ENCODE results near the gene ANKS3. TPM values are rescaled to one million over a fixed set of nuclear protein-coding genes. Genes with fewer than 3 reads are reported as not detected.

Gene ANKS3
- polyA plus RNA-seq, 1 of the 3 experiments (the other 2 are of a cell fraction): 42.2 TPM

GRCh38 chr16:4685776-4686496 lies 48.1 kb downstream of the ANKS3 start (continued):
- TF ChIP-seq USF1 (IDR thresholded peaks at IDR 0.05; ENCODE audit: borderline replicate concordance, low read depth): no peak
- TF ChIP-seq SMC3 (IDR thresholded peaks at IDR 0.05; ENCODE audit: low read depth, low read length): no peak
- TF ChIP-seq JUND (IDR thresholded peaks at IDR 0.05): no peak
- no peak for TF ChIP-seq RCOR1 (IDR thresholded peaks at IDR 0.05; ENCODE audit: low read length)
- TF ChIP-seq MAX (IDR thresholded peaks at IDR 0.05; ENCODE audit: low read depth): no peak
- TF ChIP-seq TAF1 (IDR thresholded peaks at IDR 0.05; ENCODE audit: borderline replicate concordance, low read depth, low read length): no peak
- TF ChIP-seq NFIC (IDR thresholded peaks at IDR 0.05; ENCODE audit: borderline replicate concordance): no peak

- no peaks in the 10 kb centered on the region for H3K9me3 ChIP-seq
- ChIA-PET CTCF (no interaction called here), POLR2A (interaction anchor here (0.7 kb wide), 1 partner anchor 304 kb away, joined by 3 read pairs; no protein-coding TSS in a partner anchor)
- no peak overlapping the region for H3K9ac ChIP-seq
- H3K4me1 ChIP-seq (ENCODE audit: control insufficient read depth in 1 of 2, insufficient read depth in 2 of 2, low read depth in 1 of 2, low read length in 1 of 2): no peaks in the 10 kb centered on the region
- H3K79me2 ChIP-seq (ENCODE audit: insufficient read depth): no peaks in the 10 kb centered on the region
- no peaks in the 10 kb centered on the region for H3K27me3 ChIP-seq (ENCODE audit: insufficient read depth)
- no peak overlapping the region for H3K4me3 ChIP-seq (ENCODE audit: low read depth in 2 of 2, low read length in 1 of 2)
- peaks cover 0 to 55% of the 10 kb centered on the region in 2 experiments for H3K36me3 ChIP-seq (replicated peaks in 1 of 2; ENCODE audit: control insufficient read depth in 1 of 2, insufficient read depth in 2 of 2, low read length in 1 of 2)
- H3F3A ChIP-seq (replicated peaks; ENCODE audit: insufficient read depth): no peaks in the 10 kb centered on the region
- no peaks in the 10 kb centered on the region for H3K9me2 ChIP-seq
- H2AFZ ChIP-seq (ENCODE audit: low read depth): no peak overlapping the region
- WGBS (ENCODE audit: low lambda C conversion rate): 100% methylated on average over 1 of the region's 13 CpGs
- no peak for DNase-seq
- no peak overlapping the region for H3K27ac ChIP-seq (ENCODE audit: low read depth in 2 of 2, low read length in 1 of 2)
- no peaks in the 10 kb centered on the region for H4K20me1 ChIP-seq (ENCODE audit: insufficient read depth)
- no peak for TF ChIP-seq CHD2 (IDR thresholded peaks at IDR 0.05; ENCODE audit: low read length, partially characterized antibody)
- H3K4me2 ChIP-seq: no peak overlapping the region
Measured at GRCh38 chr16:4685292-4685691, 48.8 kb downstream of the ANKS3 start.

GRCh38 chr16:4684763-4685162 lies 49.3 kb downstream of the ANKS3 start:
- POLR2A ChIA-PET: interaction anchor here (0.7 kb wide), 1 partner anchor 305 kb away, joined by 3 read pairs; no protein-coding TSS in a partner anchor
- no peaks in the 10 kb centered on the region for H3K79me2 ChIP-seq (ENCODE audit: insufficient read depth)
- WGBS (ENCODE audit: low lambda C conversion rate): 92% methylated on average over 13 of the region's 13 CpGs
- H3K9me2 ChIP-seq: no peaks in the 10 kb centered on the region
- peaks cover 0 to 60% of the 10 kb centered on the region in 2 experiments for H3K36me3 ChIP-seq (replicated peaks in 1 of 2; ENCODE audit: control insufficient read depth in 1 of 2, insufficient read depth in 2 of 2, low read length in 1 of 2)
- no peak for DNase-seq
- no peaks in the 10 kb centered on the region for H3K4me1 ChIP-seq (ENCODE audit: control insufficient read depth in 1 of 2, insufficient read depth in 2 of 2, low read depth in 1 of 2, low read length in 1 of 2)
- no peak for TF ChIP-seq TCF12 (IDR thresholded peaks at IDR 0.05)
- TF ChIP-seq SIN3A (IDR thresholded peaks at IDR 0.05; ENCODE audit: borderline replicate concordance, low read depth, low read length): no peak
- no peak for TF ChIP-seq CTCF (IDR thresholded peaks at IDR 0.05)
- TF ChIP-seq RAD21 (IDR thresholded peaks at IDR 0.05; ENCODE audit: low read length): no peak
- no peak for TF ChIP-seq RXRA (IDR thresholded peaks at IDR 0.05; ENCODE audit: borderline replicate concordance, low read depth)
- no peak for TF ChIP-seq CHD2 (IDR thresholded peaks at IDR 0.05; ENCODE audit: low read length, partially characterized antibody)
- no peak for TF ChIP-seq PBX3 (IDR thresholded peaks at IDR 0.05)
- TF ChIP-seq NFIC (IDR thresholded peaks at IDR 0.05; ENCODE audit: borderline replicate concordance): no peak
- no peak overlapping the region for H3K4me3 ChIP-seq (ENCODE audit: low read depth in 2 of 2, low read length in 1 of 2)
- H3K27ac ChIP-seq (ENCODE audit: low read depth in 2 of 2, low read length in 1 of 2): no peak overlapping the region
- no peak overlapping the region for H3K9ac ChIP-seq
- no peaks in the 10 kb centered on the region for H3F3A ChIP-seq (replicated peaks; ENCODE audit: insufficient read depth)
- no peaks in the 10 kb centered on the region for H3K9me3 ChIP-seq
- CTCF ChIA-PET: no interaction called here
- no peak overlapping the region for H3K4me2 ChIP-seq
- no peaks in the 10 kb centered on the region for H4K20me1 ChIP-seq (ENCODE audit: insufficient read depth)
- H2AFZ ChIP-seq (ENCODE audit: low read depth): no peak overlapping the region
- no peaks in the 10 kb centered on the region for H3K27me3 ChIP-seq (ENCODE audit: insufficient read depth)
